ENCODE results near the gene KNG1. TPM values are rescaled to one million over a fixed set of nuclear protein-coding genes. Genes with fewer than 3 reads are reported as not detected.

The KNG1 gene
- total RNA-seq, 1 experiment from 2014 or later = 0.25 TPM

DNA sequence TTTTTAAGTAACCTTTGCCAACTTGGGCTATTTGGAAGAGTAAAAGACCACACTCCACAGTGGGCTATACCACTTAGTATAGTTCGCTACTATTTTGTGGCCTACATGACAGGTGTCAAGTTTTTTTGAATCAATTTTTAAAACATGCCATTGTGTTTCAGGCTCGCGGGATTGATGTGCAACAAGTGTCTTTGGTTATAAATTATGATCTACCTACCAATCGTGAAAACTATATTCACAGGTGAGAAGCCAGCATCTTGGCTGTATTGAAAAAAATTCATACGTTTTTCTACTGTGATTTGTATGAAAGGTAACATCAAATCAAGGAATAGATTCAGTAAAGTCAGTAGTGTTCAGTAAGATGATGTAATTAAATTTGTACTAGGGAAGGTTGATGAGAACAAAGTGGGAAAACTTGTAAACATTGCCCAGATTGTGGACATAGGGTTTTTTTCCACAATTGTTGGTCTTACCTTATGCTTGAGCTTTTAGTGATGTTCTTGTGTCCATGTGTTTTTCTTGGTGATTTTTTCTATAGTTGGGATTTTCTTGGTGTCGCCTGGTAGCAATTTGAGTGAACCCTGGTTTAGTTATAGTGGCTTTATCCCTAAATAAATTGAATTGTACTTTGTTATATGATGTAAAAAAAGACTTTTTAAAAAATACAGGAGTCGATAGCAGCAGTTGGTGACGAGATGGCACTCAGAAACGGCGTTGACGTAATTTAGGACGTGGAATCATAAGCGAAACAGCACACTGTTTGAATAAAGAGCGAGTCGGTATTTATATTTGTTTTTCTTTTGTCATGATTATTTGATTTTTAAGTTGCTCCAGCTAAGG lies 70.7 kb downstream of the KNG1 start:
- ChIA-PET RAD21 (ENCODE audit: low non-redundant PET in 1 of 2, low total read pairs in 2 of 2, uncharacterized antibody in 2 of 2, unreplicated experiment in 2 of 2) (no interaction called here), POLR2A (no interaction called here), CTCF (interaction anchor here (1.0 kb wide), 1 partner anchor 171 kb away, joined by 3 read pairs; no protein-coding TSS in a partner anchor)
- H3K4me2 ChIP-seq (ENCODE audit: low read length) = no peak overlapping the region
- H3K27ac ChIP-seq (ENCODE audit: low read depth, low read length) = no peak overlapping the region
- H3K27me3 ChIP-seq (ENCODE audit: insufficient read depth, low read length) = no peaks in the 10 kb centered on the region
- H3K4me3 ChIP-seq (replicated peaks in 1 of 2; ENCODE audit: low read depth in 1 of 2, low read length in 2 of 2) = no peak overlapping the region
- no peak overlapping the region for H3K9ac ChIP-seq (ENCODE audit: low read length)
- no peaks in the 10 kb centered on the region for H3K9me2 ChIP-seq (ENCODE audit: insufficient read depth)
- no peak overlapping the region for H2AFZ ChIP-seq (ENCODE audit: low read depth, low read length, poor library complexity, severe bottlenecking)
- TF ChIP-seq JUND (IDR thresholded peaks at IDR 0.05) (no peak), CEBPB (IDR thresholded peaks at IDR 0.05; ENCODE audit: low read depth) (no peak; the same call in 1 of the 2 replicates), EZH2 (IDR thresholded peaks at IDR 0.05) (no peak), ZFX (IDR thresholded peaks at IDR 0.05) (no peak), ZNF274 (IDR thresholded peaks at IDR 0.05; ENCODE audit: low read depth, low read length) (no peak), CBX3 (IDR thresholded peaks at IDR 0.05; ENCODE audit: low read depth) (no peak), FOSL1 (IDR thresholded peaks at IDR 0.05; ENCODE audit: low read depth) (no peak), POLR2A (IDR thresholded peaks at IDR 0.05; ENCODE audit: borderline replicate concordance, extremely low read depth, insufficient read depth, insufficient read length) (no peak), SIN3A (IDR thresholded peaks at IDR 0.05; ENCODE audit: low read depth) (no peak), ELF1 (IDR thresholded peaks at IDR 0.05; ENCODE audit: borderline replicate concordance, low read depth) (no peak), EZH2phosphoT487 (IDR thresholded peaks at IDR 0.05; ENCODE audit: borderline replicate concordance) (no peak), POLR2AphosphoS5 (IDR thresholded peaks at IDR 0.05; ENCODE audit: low read depth, low read length) (peak; percentile 29; the same call in 1 of the 2 replicates)
- TF ChIP-seq, protein P1, sequence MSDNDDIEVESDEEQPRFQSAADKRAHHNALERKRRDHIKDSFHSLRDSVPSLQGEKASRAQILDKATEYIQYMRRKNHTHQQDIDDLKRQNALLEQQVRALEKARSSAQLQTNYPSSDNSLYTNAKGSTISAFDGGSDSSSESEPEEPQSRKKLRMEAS (IDR thresholded peaks at IDR 0.05) = 0 out of 2 replicates have a peak, but pooled peaks have one; percentile 14
- TF ChIP-seq, protein P2, sequence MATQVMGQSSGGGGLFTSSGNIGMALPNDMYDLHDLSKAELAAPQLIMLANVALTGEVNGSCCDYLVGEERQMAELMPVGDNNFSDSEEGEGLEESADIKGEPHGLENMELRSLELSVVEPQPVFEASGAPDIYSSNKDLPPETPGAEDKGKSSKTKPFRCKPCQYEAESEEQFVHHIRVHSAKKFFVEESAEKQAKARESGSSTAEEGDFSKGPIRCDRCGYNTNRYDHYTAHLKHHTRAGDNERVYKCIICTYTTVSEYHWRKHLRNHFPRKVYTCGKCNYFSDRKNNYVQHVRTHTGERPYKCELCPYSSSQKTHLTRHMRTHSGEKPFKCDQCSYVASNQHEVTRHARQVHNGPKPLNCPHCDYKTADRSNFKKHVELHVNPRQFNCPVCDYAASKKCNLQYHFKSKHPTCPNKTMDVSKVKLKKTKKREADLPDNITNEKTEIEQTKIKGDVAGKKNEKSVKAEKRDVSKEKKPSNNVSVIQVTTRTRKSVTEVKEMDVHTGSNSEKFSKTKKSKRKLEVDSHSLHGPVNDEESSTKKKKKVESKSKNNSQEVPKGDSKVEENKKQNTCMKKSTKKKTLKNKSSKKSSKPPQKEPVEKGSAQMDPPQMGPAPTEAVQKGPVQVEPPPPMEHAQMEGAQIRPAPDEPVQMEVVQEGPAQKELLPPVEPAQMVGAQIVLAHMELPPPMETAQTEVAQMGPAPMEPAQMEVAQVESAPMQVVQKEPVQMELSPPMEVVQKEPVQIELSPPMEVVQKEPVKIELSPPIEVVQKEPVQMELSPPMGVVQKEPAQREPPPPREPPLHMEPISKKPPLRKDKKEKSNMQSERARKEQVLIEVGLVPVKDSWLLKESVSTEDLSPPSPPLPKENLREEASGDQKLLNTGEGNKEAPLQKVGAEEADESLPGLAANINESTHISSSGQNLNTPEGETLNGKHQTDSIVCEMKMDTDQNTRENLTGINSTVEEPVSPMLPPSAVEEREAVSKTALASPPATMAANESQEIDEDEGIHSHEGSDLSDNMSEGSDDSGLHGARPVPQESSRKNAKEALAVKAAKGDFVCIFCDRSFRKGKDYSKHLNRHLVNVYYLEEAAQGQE (IDR thresholded peaks at IDR 0.05; ENCODE audit: low read depth) = no peak
- TF ChIP-seq, protein P3, sequence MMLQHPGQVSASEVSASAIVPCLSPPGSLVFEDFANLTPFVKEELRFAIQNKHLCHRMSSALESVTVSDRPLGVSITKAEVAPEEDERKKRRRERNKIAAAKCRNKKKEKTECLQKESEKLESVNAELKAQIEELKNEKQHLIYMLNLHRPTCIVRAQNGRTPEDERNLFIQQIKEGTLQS (IDR thresholded peaks at IDR 0.05) = no peak
- BruUV-seq (replicated peaks) = no TSS peak
- no peak for ATAC-seq
- DNase-seq (ENCODE audit: low read depth, low spot score) = no peak
- H3K9me3 ChIP-seq (ENCODE audit: control insufficient read depth in 1 of 2, insufficient read depth in 1 of 2, low read depth in 1 of 2, low read length in 2 of 2) = no peaks in the 10 kb centered on the region
- peaks cover 0 to 12% of the 10 kb centered on the region in 2 experiments; a peak in 2 of 4 replicates for H3K4me1 ChIP-seq (ENCODE audit: control insufficient read depth in 1 of 2, insufficient read depth in 2 of 2, low read length in 2 of 2)
- peaks cover 56% of the 10 kb centered on the region for H3K79me2 ChIP-seq (ENCODE audit: insufficient read depth, low read length)
- intact Hi-C loops (cut with micrococcal nuclease) = no loop called here
- peaks cover 59 to 66% of the 10 kb centered on the region in 2 experiments for H3K36me3 ChIP-seq (ENCODE audit: control insufficient read depth in 1 of 2, insufficient read depth in 2 of 2, low read length in 2 of 2)
- H4K20me1 ChIP-seq (ENCODE audit: insufficient read depth) = peaks cover 46% of the 10 kb centered on the region

Data from HCT116 (cell line).